NCI-H345 treated with DMSO at 0.1 percent for 48 hours (cell line): Measurements from ENCODE around the gene PDE6D.
"Not testable (repeated sequence)": the region's sequence is repeated elsewhere in the genome, so short reads cannot be mapped to it uniquely, and the experiment has no call there.

Source experiments
- DNase-seq: peaks from one replicate; lab custom pipeline; 2025; ENCODE audit not compliant: unreplicated experiment; lab: John Stamatoyannopoulos, UW

Gene PDE6D

GRCh38 chr2:231720987-231721966 lies 59.8 kb downstream of the PDE6D start:
- DNase-seq, result no peak

DNA sequence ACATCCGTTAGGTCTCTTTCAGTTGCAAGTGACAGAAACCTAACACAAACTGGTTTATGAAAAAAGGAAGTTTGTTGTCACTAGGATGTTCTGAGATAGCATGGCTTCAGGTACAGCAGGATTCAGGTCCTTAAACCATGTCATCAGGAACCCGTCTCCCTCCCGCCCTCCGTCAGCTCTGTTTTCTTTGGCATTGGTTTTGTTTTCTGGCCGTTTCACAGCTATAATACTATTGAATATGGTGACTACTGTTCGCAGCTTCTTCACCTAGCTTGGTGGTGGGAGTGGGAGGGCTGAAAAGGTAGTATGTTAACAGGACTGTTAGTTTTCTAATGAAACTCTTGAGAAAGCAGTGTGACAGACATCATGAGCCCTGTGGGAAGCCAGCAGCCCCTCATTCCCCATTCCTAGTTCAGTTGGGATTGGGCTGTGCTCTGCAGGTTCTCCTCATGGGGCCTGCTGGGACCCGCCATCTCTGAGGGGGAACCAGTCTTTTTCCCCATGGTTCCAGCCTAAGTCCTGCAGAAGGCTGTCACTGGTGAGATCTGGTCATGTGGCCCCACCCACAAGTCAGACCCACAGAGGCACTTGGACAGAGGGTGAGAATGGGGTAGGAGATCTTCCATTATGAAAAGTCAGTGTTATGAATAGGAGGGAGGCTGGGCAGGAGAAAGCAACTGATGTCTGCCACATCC lies 60.6 kb downstream of the PDE6D start:
- DNase-seq, result no peak

- no peak for DNase-seq
Measured at GRCh38 chr2:231718799-231719198, 62.3 kb downstream of the PDE6D start.

DNA sequence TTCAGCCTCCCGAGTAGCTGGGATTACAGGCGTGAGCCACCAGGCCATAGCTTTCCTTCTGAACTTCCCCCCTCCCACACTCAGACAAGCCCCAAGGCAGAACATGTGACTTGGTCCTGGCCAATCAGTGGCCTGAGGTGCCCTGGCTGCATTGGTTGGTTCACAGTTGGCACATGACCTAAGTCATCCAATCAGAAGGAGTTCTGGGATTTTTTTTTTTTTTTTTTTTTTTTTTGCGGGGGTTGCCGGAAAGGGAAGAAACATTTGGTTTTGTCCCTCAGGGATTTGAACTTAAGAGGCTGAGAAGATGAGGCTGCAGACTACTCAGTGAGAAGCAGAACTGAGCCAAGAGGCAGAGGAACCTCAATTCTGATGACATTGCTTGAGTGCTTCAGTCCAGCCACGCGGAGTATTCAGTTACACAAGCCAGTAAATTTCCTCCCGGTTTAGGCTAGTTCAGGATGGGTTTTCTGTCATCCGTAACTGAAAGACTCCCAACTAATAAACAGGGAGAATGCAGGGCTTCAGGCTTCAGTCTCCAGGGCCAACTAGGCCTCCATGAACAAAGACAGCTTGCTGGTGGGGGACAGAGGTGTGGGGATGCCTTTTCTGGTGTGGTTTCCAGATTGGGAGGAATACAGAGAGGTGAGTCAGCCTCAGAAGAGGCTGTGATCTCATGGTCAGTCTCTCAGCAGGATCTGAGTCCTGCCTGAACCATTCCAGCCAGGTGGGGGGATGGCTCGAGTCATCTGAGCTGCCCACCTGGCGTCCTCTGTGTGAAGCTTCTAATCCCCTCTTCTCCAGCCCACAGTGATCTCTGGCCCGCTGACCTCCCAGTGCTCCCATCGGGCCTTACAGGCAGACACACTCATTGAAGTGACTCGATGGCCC lies 63.6 kb downstream of the PDE6D start:
- no peak for DNase-seq

DNA sequence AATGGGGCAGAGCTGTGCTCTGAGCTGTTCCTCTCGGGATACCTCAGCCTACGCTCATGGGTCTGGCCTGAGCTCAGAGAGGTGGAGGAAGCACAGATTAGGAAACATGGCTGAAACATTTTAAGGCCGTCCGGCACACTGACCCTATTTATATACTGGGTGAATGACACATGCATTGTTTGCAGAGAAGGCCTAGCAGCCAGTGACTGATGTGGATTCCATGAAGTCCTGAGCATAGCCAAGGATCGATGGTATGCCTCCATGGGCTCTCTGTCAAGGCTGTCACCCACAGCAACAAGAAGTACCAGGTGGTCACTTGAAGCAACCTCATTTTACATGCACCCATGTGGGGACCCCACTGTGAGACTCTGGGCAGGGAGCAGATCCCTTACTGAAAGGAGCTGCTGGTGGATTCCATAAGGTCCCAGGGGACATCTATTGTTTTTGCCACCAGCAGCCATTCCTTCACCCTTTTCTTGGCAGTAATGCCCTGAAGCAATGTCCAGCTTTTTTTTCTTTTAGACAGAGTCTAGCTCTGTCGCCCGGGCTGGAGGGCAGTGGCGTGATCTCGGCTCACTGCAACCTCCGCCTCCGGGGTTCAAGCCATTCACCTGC lies 64.3 kb downstream of the PDE6D start:
- no peak for DNase-seq

DNA sequence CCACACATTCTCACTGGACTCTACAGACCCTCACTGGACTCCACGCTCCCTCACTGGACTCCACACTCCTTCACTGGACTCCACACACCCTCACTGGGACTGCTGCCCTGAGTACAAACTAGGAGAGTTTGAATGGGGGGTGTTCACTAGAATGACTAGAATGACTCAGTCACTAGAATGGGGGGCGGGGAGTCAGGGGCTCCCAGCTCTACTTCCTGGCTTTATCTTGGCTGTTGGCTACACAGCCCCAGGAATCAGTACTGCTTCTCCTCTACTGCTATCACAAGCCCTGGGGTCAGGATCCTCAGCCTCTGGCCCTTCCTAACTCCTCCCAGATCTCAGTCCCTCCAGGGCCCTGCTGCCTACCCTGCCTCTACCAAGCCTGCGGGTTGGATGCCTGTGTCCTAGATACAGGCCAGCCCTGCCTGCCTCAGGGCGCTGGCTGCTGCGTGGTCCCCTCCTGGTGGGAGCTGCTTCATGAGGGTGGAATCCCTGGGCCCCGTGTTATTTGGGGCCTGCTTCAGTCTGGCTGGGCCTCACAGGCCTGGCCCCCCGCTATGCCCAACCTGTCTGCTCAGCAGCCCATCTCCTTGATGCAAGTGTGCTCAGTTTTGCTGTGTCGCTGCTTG lies 65.0 kb downstream of the PDE6D start:
- no peak for DNase-seq

DNA sequence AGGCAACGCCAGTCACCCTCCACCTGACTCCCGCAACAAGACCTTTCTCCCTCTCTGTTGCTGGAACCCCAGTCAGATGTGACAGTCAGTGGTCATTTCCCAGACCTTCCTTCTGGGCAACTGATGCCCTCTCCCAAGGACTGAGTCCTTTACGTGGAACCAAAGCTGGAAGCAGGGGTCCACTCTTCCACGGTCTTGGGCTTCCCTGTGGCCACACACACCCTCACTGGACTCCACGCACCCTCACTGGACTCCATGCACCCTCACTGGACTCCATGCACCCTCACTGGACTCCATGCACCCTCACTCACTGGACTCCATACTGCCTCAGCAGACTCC lies 65.6 kb downstream of the PDE6D start:
- DNase-seq, result no peak

DNA sequence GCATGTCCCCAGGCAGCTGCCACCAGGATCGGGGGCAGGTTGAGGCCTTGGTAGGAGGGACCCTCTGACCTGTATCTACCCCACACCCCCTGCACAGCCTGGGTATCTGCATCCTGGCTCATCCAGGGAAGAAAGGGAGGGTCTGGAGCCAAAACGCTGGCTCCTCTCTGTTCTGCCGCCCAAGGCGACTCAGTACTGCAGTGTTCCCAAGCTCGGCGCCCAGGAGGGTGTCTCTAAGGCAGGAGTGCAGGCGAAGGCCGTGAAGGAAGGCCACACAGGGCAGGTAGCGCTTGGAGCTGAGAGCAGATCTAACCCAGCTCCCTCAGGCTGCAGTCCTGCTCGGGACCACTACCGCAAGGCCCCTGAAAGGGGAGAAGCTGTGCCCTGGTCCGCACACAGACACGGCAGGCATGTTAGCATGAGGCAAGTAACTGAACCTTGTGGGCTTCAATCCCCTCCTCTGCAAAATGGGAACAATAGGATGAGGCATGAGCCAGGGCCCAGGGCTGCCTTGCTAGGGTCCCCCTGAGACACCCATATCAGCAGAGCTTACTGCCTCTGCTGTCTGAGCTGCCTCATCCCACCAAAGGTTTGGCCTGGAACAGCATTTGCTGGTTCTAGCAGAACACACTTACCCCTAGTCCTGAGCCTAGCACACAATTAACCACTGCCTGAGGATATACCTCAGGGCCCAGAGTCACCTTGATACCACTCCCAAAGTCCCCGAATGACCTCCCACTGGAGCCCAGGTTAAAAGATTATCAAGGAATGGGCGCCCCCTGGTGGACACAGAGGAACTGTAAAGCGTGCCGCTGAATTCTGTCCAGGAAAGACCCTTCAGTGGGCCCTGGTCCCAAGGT lies 66.2 kb downstream of the PDE6D start:
- DNase-seq, result peak; percentile 74

GRCh38 chr2:231713730-231714638 lies 67.1 kb downstream of the PDE6D start:
- peak; percentile 86 for DNase-seq

DNA sequence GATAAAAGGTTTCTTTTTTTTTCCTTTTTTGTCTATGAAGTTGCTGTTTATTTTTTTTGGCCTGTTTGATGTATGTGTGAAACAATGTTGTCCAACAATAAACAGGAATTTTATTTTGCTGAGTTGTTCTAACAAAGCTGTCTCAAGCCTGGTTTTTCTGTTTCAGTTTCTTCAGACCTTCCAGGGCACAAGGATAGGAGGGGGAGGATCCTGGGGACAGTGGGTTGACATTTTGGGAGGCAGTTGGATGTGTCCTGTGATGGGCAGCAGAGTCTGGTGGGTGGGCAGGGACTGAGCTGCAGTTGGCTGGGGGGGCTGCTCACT lies 67.7 kb downstream of the PDE6D start:
- not testable (repeated sequence) for DNase-seq

DNA sequence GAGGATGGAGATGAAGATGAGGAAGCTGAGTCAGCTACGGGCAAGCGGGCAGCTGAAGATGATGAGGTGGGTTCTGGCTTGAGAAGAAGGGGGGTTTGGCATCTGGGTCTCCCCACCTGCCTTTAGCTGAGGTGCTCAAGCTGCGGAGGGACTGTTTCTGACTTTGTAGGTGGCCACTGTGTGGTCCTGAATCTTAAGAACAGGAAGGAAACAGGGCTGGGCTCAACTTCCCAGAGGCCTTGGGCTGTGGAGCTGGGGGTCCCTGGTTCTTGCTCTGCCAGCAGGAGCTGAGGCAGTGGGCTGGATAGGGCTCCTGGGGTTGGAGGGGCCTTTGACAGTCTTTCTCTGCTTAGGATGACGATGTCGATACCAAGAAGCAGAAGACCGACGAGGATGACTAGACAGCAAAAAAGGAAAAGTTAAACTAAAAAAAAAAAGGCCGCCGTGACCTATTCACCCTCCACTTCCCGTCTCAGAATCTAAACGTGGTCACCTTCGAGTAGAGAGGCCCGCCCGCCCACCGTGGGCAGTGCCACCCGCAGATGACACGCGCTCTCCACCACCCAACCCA lies 68.5 kb downstream of the PDE6D start:
- not testable (repeated sequence) for DNase-seq

DNA sequence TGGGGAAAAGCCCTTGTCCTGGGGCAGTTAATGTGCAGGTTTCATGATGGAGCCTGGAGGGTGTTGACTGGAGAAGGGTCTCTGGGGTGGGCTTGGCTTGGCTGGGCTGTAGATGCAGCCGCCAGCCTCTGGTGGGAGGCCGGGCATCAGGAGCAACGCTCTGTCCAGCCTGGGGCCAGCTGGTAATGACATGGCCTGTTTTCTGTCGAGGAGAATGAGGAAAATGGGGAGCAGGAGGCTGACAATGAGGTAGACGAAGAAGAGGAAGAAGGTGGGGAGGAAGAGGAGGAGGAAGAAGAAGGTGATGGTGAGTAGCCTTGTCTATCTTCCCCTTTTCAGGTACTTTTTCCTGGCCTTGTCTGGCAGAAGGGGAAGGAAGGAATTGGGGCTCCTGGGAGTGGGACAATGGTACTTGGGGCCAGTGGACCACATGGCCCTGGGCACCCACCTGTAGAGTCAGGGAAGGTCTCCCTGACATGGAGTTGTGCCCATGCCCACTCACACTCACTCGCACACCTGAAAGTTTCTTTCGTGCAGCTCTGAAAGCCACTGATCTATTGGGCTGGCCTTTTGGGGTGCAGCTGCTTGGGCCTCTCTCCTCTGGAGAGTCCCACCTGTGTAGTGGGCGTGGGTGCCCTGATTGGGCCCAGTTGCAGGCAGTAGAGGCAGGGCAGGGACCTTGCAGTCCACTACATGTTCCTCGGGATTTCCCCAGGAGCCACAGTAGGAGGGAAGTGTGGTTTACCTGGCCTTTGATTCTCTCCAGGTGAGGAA lies 69.2 kb downstream of the PDE6D start:
- DNase-seq, result no peak

DNA sequence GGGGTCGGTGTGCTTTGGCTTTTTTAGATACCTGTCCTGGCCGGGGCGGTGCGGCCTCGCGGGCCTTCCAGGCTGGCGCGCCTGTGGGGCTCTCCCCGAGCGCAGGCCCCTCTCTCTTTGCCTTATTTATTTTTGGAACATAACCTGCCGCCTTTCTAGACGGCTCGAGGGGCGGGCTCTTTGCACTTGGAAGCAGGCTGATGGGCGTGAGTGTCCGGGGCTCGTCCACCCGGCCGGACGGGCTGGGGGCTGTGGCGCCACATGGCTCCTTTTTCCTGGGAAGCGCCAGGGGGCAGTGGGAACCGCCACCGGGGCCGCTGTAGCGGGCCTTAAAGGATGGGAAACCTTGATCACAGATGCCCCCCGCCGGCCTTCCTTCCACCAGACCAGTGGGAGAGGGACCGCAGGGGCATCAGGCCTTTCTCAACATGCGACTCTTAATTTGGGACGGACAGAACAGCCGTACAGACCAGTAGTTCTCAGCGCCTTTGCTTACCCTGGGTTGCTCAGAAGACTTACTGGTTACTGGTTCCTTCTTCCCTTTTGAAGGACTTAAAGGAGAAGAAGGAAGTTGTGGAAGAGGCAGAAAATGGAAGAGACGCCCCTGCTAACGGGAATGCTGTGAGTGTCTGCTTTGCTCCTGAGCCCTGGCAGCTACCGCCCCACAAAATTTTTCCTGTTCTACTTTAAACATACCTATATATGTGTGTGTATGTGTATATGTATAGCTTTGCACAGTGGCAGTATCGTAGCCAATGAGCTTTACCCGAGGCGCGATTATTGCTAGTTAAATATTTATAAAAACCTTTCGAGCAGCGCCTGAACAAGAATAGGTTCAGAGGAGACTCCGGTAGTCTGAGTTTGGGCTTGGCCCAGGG lies 70.0 kb downstream of the PDE6D start:
- no peak for DNase-seq

- peak; percentile 49 for DNase-seq
Measured at GRCh38 chr2:231709981-231710798, 70.9 kb downstream of the PDE6D start.

DNA sequence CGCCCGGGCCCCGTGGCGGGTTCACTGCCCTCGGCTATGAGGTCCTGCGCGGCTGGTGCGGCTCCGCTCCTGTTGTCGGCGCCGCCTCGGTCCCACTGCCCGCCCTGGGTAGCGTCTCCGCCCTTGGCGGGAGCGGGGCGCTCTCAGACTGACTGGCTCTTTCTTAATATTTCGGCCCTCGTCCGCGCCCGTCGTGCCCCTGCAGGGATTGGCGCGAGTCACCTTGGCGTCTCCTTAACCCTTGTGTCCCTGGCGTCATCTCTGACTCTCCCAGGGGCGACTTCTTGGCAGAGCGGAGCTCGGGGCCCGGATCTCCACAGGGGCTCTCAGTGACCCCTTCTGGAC lies 71.5 kb downstream of the PDE6D start:
- DNase-seq, result no peak
